Neural cell (in vitro differentiated cells): ENCODE results near the gene RDH14. TPM values are rescaled to one million over a fixed set of nuclear protein-coding genes. Genes with fewer than 3 reads are reported as not detected.

Experiments
- H2AFZ ChIP-seq: fragments of 200-600, 300-800 bp; sonication (generic), shearing (Covaris generic); 2 replicates; pipeline ENCODE4 v1.6.0; 2014; ENCODE audit warnings: low read depth, mild to moderate bottlenecking, antibody characterized with exemption, low read length, moderate library complexity
- H3F3A ChIP-seq: fragments of 200-600 bp; shearing (Covaris generic); 2 replicates; pipeline ENCODE4 v1.6.1; 2016; ENCODE audit warnings: mild to moderate bottlenecking, moderate library complexity, mixed read lengths, antibody characterized with exemption, low read length; ENCODE audit not compliant: insufficient read depth, poor library complexity, severe bottlenecking
- H3K27ac ChIP-seq: fragments of 200-600, 300-800 bp; sonication (generic), shearing (Covaris generic); 2 replicates; pipeline ENCODE4 v1.5.1; 2014; ENCODE audit warnings: mild to moderate bottlenecking, low read length, moderate library complexity
- H3K27me3 ChIP-seq: fragments of 300-800, 200-600 bp; sonication (generic), shearing (Covaris generic); 2 replicates; pipeline ENCODE4 v1.6.0; 2014; ENCODE audit warnings: mild to moderate bottlenecking, low read depth, low read length, moderate library complexity; ENCODE audit not compliant: insufficient read depth
- H3K36me3 ChIP-seq: fragments of 300-800, 200-600 bp; sonication (generic), shearing (Covaris generic); 2 replicates; pipeline ENCODE4 v1.5.1; 2014; ENCODE audit warnings: mild to moderate bottlenecking, antibody characterized with exemption, low read length, moderate library complexity; ENCODE audit not compliant: insufficient read depth
- H3K4me2 ChIP-seq: fragments of 300-800, 200-600 bp; sonication (generic), shearing (Covaris generic); 2 replicates; pipeline ENCODE4 v1.6.0; 2014; ENCODE audit warnings: mild to moderate bottlenecking, low read length
- H3K4me3 ChIP-seq: fragments of 300-800, 200-600 bp; sonication (generic), shearing (Covaris generic); 2 replicates; pipeline ENCODE4 v1.5.1; 2014; ENCODE audit warnings: mild to moderate bottlenecking, low read length, moderate library complexity
- H3K79me2 ChIP-seq: fragments of 200-600 bp; shearing (Covaris generic); replicated peaks from 2 replicates; pipeline ENCODE4 v1.6.0; 2014; ENCODE audit warnings: mild to moderate bottlenecking, low read length, moderate library complexity; ENCODE audit not compliant: insufficient read depth
- H3K9ac ChIP-seq: fragments of 300-800, 200-600 bp; sonication (generic), shearing (Covaris generic); 2 replicates; pipeline ENCODE4 v1.6.1; 2016; ENCODE audit warnings: mild to moderate bottlenecking, low read length, mixed read lengths
- H3K9me2 ChIP-seq: fragments of 200-600 bp; shearing (Covaris generic); 2 replicates; pipeline ENCODE4 v1.6.1; 2016; ENCODE audit warnings: mild to moderate bottlenecking, low read length, mixed read lengths; ENCODE audit not compliant: insufficient read depth
- H3K9me3 ChIP-seq: fragments of 200-600, 300-800 bp; sonication (generic), shearing (Covaris generic); 2 replicates; pipeline ENCODE4 v1.6.1; 2016; ENCODE audit warnings: mild to moderate bottlenecking, mixed run types, low read length, moderate library complexity, mixed read lengths
- H4K20me1 ChIP-seq: fragments of 200-600 bp; shearing (Covaris generic); 2 replicates; pipeline ENCODE4 v1.6.1; 2016; ENCODE audit warnings: mild to moderate bottlenecking, mixed run types; ENCODE audit not compliant: insufficient read depth
- EP300 ChIP-seq: fragments of 450-650 bp; conservative IDR thresholded peaks from 2 replicates; pipeline ENCODE4 v1.6.1; 2014; ENCODE audit warnings: antibody characterized with exemption, mild to moderate bottlenecking, moderate library complexity; ENCODE audit not compliant: poor library complexity, severe bottlenecking
- EZH2 ChIP-seq: fragments of 200-600, 300-800 bp; shearing (Covaris generic), sonication (generic); IDR thresholded peaks from 2 replicates; pipeline ENCODE4 v1.6.1; 2014; ENCODE audit warnings: antibody characterized with exemption, low read length, borderline replicate concordance, mild to moderate bottlenecking; ENCODE audit not compliant: insufficient read depth, poor library complexity, severe bottlenecking
- MXI1 ChIP-seq: fragments of 450-650 bp; conservative IDR thresholded peaks from 2 replicates; pipeline ENCODE4 v1.6.1; 2014; ENCODE audit warnings: antibody characterized with exemption, mild to moderate bottlenecking; ENCODE audit not compliant: poor library complexity, severe bottlenecking
- POLR2AphosphoS5 ChIP-seq: IDR thresholded peaks from 2 replicates; pipeline ENCODE4 v1.6.1; 2012
- RAD21 ChIP-seq: fragments of 450-650 bp; conservative IDR thresholded peaks from 2 replicates; pipeline ENCODE4 v1.6.1; 2014; ENCODE audit warnings: antibody characterized with exemption, mild to moderate bottlenecking, moderate library complexity
- SMC3 ChIP-seq: fragments of 450-650 bp; conservative IDR thresholded peaks from 2 replicates; pipeline ENCODE4 v1.6.1; 2014; ENCODE audit warnings: antibody characterized with exemption, mild to moderate bottlenecking, moderate library complexity; ENCODE audit not compliant: poor library complexity
- TAF1 ChIP-seq: IDR thresholded peaks from 2 replicates; pipeline ENCODE4 v1.6.1; 2012; ENCODE audit warnings: low read depth
- polyA plus RNA-seq: library from polyadenylated mRNA; depleted of rRNA; stranded (reverse); fragments of >200 nt; gene quantifications from 2 replicates; pipeline ENCODE4 v1.2.3, GENCODE V29; 2014
- TF ChIP-seq, protein P1 (sequence below): IDR thresholded peaks from 2 replicates; pipeline ENCODE4 v1.6.1; 2012; ENCODE audit warnings: borderline replicate concordance
- TF ChIP-seq, protein P2 (sequence below): fragments of 450-650 bp; IDR thresholded peaks from 2 replicates; pipeline ENCODE4 v1.5.1; 2014; ENCODE audit warnings: antibody characterized with exemption, mild to moderate bottlenecking, moderate library complexity; ENCODE audit not compliant: poor library complexity, severe bottlenecking

The RDH14 gene
- polyA plus RNA-seq, 1 donor from 2014 or later, result 29.4 TPM

DNA sequence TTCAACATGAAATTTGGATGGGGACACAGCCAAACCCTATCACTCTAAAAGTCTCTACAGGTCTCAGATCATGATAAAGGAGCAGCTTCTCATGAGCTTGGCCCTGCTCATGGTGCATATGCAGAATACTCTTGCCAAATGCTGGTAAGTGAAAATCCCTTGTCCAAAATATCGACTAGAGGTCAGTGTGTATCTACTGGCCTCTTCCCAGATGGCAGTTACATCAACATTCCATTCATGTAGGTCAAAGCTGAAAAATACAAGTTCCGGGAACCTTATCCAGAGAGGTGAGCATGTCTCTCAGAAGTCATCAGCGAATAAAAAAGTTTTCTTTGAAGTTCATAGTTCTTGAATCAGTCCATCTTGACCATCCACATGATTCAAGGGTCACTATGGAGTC, 36.5 kb upstream of the RDH14 start:
- no peaks in the 10 kb centered on the region for H3K27me3 ChIP-seq
- no peaks in the 10 kb centered on the region for H3K79me2 ChIP-seq
- no peak overlapping the region for H2AFZ ChIP-seq
- no peak overlapping the region for H3K9ac ChIP-seq
- H3K9me2 ChIP-seq, result no peaks in the 10 kb centered on the region
- H3K36me3 ChIP-seq, result no peaks in the 10 kb centered on the region
- H3F3A ChIP-seq, result no peaks in the 10 kb centered on the region
- H3K9me3 ChIP-seq, result no peaks in the 10 kb centered on the region
- no peak overlapping the region for H3K4me3 ChIP-seq
- TF ChIP-seq, protein P1, sequence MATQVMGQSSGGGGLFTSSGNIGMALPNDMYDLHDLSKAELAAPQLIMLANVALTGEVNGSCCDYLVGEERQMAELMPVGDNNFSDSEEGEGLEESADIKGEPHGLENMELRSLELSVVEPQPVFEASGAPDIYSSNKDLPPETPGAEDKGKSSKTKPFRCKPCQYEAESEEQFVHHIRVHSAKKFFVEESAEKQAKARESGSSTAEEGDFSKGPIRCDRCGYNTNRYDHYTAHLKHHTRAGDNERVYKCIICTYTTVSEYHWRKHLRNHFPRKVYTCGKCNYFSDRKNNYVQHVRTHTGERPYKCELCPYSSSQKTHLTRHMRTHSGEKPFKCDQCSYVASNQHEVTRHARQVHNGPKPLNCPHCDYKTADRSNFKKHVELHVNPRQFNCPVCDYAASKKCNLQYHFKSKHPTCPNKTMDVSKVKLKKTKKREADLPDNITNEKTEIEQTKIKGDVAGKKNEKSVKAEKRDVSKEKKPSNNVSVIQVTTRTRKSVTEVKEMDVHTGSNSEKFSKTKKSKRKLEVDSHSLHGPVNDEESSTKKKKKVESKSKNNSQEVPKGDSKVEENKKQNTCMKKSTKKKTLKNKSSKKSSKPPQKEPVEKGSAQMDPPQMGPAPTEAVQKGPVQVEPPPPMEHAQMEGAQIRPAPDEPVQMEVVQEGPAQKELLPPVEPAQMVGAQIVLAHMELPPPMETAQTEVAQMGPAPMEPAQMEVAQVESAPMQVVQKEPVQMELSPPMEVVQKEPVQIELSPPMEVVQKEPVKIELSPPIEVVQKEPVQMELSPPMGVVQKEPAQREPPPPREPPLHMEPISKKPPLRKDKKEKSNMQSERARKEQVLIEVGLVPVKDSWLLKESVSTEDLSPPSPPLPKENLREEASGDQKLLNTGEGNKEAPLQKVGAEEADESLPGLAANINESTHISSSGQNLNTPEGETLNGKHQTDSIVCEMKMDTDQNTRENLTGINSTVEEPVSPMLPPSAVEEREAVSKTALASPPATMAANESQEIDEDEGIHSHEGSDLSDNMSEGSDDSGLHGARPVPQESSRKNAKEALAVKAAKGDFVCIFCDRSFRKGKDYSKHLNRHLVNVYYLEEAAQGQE, result no peak
- TF ChIP-seq MXI1 (no peak), EZH2 (no peak), EP300 (no peak), RAD21 (no peak), POLR2AphosphoS5 (no peak), SMC3 (no peak), TAF1 (no peak)
- TF ChIP-seq, protein P2, sequence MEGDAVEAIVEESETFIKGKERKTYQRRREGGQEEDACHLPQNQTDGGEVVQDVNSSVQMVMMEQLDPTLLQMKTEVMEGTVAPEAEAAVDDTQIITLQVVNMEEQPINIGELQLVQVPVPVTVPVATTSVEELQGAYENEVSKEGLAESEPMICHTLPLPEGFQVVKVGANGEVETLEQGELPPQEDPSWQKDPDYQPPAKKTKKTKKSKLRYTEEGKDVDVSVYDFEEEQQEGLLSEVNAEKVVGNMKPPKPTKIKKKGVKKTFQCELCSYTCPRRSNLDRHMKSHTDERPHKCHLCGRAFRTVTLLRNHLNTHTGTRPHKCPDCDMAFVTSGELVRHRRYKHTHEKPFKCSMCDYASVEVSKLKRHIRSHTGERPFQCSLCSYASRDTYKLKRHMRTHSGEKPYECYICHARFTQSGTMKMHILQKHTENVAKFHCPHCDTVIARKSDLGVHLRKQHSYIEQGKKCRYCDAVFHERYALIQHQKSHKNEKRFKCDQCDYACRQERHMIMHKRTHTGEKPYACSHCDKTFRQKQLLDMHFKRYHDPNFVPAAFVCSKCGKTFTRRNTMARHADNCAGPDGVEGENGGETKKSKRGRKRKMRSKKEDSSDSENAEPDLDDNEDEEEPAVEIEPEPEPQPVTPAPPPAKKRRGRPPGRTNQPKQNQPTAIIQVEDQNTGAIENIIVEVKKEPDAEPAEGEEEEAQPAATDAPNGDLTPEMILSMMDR, result no peak
- H3K27ac ChIP-seq, result no peak overlapping the region
- H3K4me2 ChIP-seq, result no peak overlapping the region
- no peaks in the 10 kb centered on the region for H4K20me1 ChIP-seq

DNA sequence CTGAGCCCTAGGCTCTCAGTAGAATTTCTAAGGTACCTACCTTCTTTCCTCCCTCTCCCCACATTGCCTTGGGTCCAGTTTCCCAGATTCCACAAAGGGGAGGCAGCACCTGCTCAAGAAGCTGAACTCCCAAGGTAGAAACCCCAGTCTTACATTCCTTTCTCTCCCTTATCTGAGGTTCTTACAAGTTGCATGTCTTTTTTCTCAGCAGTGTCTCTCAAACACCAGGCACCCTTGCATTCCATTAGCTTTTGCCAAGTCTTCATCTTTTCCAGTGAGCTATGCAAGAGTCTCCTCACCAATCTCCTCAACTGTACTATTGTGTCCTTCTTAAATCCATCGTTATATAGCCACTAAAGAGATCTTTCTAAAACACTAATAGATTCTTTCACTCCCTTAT, 33.0 kb upstream of the RDH14 start:
- no peak overlapping the region for H3K4me3 ChIP-seq
- H4K20me1 ChIP-seq, result no peaks in the 10 kb centered on the region
- no peak for TF ChIP-seq POLR2AphosphoS5
- TF ChIP-seq EZH2, result no peak
- TF ChIP-seq MXI1, result no peak
- no peak for TF ChIP-seq RAD21
- TF ChIP-seq TAF1, result no peak
- no peak for TF ChIP-seq EP300
- TF ChIP-seq, protein P2, result no peak
- TF ChIP-seq SMC3, result no peak
- TF ChIP-seq, protein P1, result no peak
- no peaks in the 10 kb centered on the region for H3K79me2 ChIP-seq
- H3K9ac ChIP-seq, result no peak overlapping the region
- no peaks in the 10 kb centered on the region for H3K36me3 ChIP-seq
- no peaks in the 10 kb centered on the region for H3K9me2 ChIP-seq
- H2AFZ ChIP-seq, result no peak overlapping the region
- H3K27ac ChIP-seq, result no peak overlapping the region
- H3K9me3 ChIP-seq, result no peaks in the 10 kb centered on the region
- no peaks in the 10 kb centered on the region for H3K27me3 ChIP-seq
- H3K4me2 ChIP-seq, result no peak overlapping the region
- no peaks in the 10 kb centered on the region for H3F3A ChIP-seq
